GM12874 (cell line): ENCODE results near the gene CCDC127.

ENCODE experiments used
- TF ChIP-seq, protein P1 (sequence below): IDR thresholded peaks from 2 replicates; pipeline ENCODE4 v1.5.1; 2011; ENCODE audit warnings: low read depth, mild to moderate bottlenecking, control low read depth, low read length, moderate library complexity; ENCODE audit not compliant: insufficient read depth

The CCDC127 gene

GRCh38 chr5:187617-188451 is 30.1 kb downstream of the CCDC127 start:
- TF ChIP-seq, protein P1, sequence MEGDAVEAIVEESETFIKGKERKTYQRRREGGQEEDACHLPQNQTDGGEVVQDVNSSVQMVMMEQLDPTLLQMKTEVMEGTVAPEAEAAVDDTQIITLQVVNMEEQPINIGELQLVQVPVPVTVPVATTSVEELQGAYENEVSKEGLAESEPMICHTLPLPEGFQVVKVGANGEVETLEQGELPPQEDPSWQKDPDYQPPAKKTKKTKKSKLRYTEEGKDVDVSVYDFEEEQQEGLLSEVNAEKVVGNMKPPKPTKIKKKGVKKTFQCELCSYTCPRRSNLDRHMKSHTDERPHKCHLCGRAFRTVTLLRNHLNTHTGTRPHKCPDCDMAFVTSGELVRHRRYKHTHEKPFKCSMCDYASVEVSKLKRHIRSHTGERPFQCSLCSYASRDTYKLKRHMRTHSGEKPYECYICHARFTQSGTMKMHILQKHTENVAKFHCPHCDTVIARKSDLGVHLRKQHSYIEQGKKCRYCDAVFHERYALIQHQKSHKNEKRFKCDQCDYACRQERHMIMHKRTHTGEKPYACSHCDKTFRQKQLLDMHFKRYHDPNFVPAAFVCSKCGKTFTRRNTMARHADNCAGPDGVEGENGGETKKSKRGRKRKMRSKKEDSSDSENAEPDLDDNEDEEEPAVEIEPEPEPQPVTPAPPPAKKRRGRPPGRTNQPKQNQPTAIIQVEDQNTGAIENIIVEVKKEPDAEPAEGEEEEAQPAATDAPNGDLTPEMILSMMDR: no peak

GRCh38 chr5:187042-187431 is 30.9 kb downstream of the CCDC127 start:
- TF ChIP-seq, protein P1: no peak

DNA sequence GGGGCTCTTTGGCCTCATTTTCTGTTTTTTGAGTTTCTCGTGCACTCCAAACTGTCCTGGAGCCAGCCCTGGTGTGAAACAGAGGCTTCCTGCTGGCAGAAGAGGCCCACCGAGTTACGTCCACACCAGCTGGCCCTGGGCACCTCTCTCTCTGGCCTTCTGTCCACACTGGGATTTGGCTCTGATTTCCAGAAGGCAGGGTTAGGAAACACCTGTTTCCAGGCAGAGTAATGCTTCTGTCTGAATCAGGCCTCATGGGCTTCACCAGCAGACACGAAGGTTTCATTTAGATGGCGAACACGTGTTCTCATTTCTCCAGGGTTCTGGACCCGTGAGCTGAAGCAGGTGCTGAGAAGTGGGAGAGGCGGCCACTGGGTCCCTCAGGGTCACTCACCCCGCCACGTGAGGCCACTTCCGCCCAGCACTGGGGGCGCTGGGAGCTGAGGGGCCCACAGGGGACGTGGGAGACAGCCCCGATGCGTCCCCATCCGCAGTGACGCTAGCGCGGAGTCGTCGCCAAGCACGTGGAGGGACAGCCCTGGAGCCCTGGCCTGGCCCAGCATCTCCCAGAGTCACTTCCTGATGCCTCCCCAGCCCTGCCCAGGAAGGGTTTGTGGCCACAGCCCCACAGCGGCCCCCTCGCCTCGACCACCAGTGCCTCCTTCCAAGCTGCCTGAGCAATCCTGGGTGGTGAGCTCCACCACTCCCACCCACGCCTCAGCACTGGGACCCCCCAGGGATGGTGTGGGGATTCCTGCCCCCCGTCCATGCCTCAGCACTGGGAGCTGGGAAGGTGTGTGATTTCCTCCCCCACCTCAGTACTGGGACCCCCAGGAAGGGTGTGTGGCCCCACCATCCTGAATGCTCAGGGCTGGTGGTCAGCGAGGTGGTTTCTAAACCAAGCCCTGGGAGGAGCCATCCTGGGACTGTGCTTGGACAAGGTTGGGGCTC is 31.6 kb downstream of the CCDC127 start:
- TF ChIP-seq, protein P1: no peak

DNA sequence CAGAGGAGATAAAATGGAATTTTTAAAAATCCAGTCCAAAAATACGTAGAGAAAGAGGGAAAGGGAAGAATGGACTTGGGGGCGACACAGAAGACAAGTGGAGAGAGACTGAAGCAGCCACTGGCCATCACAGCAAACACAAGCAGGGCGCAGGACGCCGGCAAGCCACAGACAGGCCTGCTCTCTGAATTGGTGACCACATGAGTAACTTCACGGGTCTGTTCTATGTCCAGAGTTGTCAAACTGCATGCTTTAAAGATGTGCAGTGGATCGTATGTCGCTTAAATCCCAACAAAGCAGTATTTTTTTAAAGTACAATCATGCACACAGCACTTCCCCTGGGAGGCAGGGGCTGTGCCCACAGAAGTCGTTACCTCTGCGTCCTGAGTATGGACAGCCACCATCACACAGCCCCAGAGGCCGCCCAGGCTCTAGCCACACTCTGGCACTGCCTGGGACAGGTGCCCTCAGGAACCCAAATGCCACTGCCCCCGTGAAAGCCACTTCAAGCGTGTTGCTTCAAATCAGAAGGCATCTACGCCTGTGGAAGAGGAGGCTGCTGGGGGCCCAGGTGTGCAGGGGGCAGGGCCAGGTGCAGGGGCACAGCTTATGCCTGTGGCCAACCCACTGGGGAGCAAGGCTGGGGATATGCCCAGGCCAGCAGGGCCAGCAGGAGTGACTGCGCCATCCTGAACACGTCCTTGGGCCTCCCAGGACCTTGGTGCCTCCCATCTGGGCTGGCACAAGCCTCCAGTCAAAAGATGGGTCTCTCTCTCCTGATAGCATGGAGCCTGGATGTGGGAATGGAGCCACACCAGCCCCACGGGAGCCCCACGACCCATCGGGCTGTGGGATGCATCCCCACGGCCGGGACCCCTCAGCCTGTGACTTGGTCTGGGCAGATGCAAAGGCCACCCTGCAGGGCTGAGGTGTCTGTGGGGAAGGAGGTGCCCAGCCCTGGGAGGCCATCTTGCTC is 32.6 kb downstream of the CCDC127 start:
- TF ChIP-seq, protein P1: no peak

GRCh38 chr5:184471-184870 is 33.5 kb downstream of the CCDC127 start:
- TF ChIP-seq, protein P1: no peak

GRCh38 chr5:182126-182525 is 35.8 kb downstream of the CCDC127 start:
- TF ChIP-seq, protein P1: no peak
